ENCODE measurements around the gene VAX1.

DNA sequence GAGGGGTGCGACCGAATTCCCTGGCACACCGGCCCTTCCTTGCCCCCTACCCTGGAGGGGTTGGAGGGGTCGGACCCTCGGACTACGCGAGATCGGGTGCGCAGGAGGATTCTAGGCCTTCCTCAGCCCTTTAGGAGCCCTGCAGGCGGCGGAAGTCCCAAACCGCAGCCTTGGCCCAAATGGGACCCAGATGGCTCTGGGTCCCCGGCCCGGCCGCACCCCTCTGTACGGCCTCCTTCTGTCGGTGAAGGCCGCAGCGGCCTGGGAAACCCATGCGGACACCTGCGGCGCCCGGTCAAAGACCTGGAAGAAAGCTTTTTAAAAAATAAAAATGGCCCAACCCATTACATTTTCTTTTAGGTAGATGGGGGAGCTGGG, 2.4 kb upstream of the VAX1 start:
- TF ChIP-seq, protein P1, sequence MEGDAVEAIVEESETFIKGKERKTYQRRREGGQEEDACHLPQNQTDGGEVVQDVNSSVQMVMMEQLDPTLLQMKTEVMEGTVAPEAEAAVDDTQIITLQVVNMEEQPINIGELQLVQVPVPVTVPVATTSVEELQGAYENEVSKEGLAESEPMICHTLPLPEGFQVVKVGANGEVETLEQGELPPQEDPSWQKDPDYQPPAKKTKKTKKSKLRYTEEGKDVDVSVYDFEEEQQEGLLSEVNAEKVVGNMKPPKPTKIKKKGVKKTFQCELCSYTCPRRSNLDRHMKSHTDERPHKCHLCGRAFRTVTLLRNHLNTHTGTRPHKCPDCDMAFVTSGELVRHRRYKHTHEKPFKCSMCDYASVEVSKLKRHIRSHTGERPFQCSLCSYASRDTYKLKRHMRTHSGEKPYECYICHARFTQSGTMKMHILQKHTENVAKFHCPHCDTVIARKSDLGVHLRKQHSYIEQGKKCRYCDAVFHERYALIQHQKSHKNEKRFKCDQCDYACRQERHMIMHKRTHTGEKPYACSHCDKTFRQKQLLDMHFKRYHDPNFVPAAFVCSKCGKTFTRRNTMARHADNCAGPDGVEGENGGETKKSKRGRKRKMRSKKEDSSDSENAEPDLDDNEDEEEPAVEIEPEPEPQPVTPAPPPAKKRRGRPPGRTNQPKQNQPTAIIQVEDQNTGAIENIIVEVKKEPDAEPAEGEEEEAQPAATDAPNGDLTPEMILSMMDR (conservative IDR thresholded peaks at IDR 0.05; ENCODE audit: low read length): no peak
- no peak for TF ChIP-seq EZH2phosphoT487 (IDR thresholded peaks at IDR 0.05; ENCODE audit: borderline replicate concordance)

All from Loucy (cell line).